ENCODE measurements around the gene LAD1. TPM values are rescaled to one million over a fixed set of nuclear protein-coding genes. Genes with fewer than 3 reads are reported as not detected.

The LAD1 gene
- total RNA-seq, 1 experiment from 2014 or later = 30.1 TPM

DNA sequence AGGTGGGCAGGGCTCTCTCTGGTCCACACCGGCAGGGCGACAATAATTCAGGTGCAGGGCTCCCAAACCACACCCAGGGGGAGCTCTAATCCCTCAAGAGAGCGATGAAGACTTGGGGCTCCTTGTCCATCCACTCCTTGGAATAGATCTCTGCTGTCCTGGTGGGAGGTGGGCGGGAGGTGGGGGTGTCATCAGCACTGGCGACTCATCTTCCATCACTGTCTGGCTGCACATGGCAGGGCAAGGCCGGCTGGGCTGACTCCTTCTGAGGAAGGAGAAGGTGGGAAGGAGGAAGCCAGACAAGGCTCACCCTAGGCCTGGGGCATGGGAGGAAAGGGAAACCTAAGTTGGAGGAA lies 50.9 kb downstream of the LAD1 start:
- H2AFZ ChIP-seq (ENCODE audit: low read length) = no peak overlapping the region
- peaks cover 40% of the 10 kb centered on the region in 2 experiments for H3K4me1 Mint-ChIP-seq
- H3K27ac Mint-ChIP-seq = peak overlapping the region; percentile 55 to 59 (median 57); a peak in 6 of 7 replicates
- H3K14ac ChIP-seq (ENCODE audit: insufficient read depth, low read length) = no peak overlapping the region
- H3T11ph ChIP-seq (ENCODE audit: low read length) = no peak overlapping the region
- H2AK5ac ChIP-seq (ENCODE audit: insufficient read length, low read length) = no peak overlapping the region
- no peak overlapping the region for H3K18ac ChIP-seq (ENCODE audit: insufficient read length, low read depth, low read length)
- H2BK5ac ChIP-seq (ENCODE audit: insufficient read length, low read length) = no peak overlapping the region
- H3K79me1 ChIP-seq (ENCODE audit: insufficient read depth, low read depth, low read length, poor library complexity, severe bottlenecking) = no peaks in the 10 kb centered on the region
- H4K5ac ChIP-seq (ENCODE audit: insufficient read length, low read depth, low read length) = no peak overlapping the region
- H3K23ac ChIP-seq (ENCODE audit: insufficient read length, low read depth, low read length) = no peak overlapping the region
- no peaks in the 10 kb centered on the region for H3K27me3 ChIP-seq (ENCODE audit: insufficient read depth, low read length)
- peaks cover 1% of the 10 kb centered on the region; the same call in 1 of the 2 replicates for H3K27me3 Mint-ChIP-seq (ENCODE audit: low read depth)
- no peak overlapping the region for H3K9ac ChIP-seq (ENCODE audit: extremely low read depth, insufficient read length, low read length)
- no peak overlapping the region for H4K91ac ChIP-seq (ENCODE audit: insufficient read length, low read depth, low read length)
- H3K4me2 ChIP-seq (ENCODE audit: insufficient read depth, insufficient read length, low read length) = peak overlapping the region; percentile 30
- no peaks in the 10 kb centered on the region for H3K9me3 ChIP-seq (ENCODE audit: control insufficient read depth, low read depth, low read length)
- no peaks in the 10 kb centered on the region for H3K79me2 ChIP-seq (ENCODE audit: insufficient read depth, low read length)
- no peaks in the 10 kb centered on the region for H3K36me3 Mint-ChIP-seq (ENCODE audit: insufficient read depth in 1 of 3, low read depth in 3 of 3)
- no peaks in the 10 kb centered on the region for H3K23me2 ChIP-seq (ENCODE audit: insufficient read length, low read depth, low read length, poor library complexity, severe bottlenecking)
- no peaks in the 10 kb centered on the region for H3K9me3 Mint-ChIP-seq
- H4K8ac ChIP-seq (replicated peaks; ENCODE audit: insufficient read length, low read depth, low read length) = no peak overlapping the region
- H3K4ac ChIP-seq (ENCODE audit: low read depth, low read length) = no peak overlapping the region
- H3K27ac ChIP-seq (ENCODE audit: insufficient read length, low read depth, low read length) = no peak overlapping the region
- no CpG with 5 or more reads among the region's 6 CpGs for WGBS (ENCODE audit: extremely low coverage, insufficient read length, low lambda C conversion rate)
- peak; percentile 89 for DNase-seq
- H2BK12ac ChIP-seq (ENCODE audit: insufficient read length, low read depth, low read length) = no peak overlapping the region
- no peak overlapping the region for H2BK15ac ChIP-seq (ENCODE audit: low read depth, low read length)
- peak; percentile 80 for TF ChIP-seq CTCF (conservative IDR thresholded peaks at IDR 0.05)
- H4K20me1 ChIP-seq (ENCODE audit: control insufficient read depth, insufficient read depth, insufficient read length) = no peaks in the 10 kb centered on the region
- no peak overlapping the region for H3K56ac ChIP-seq (ENCODE audit: insufficient read length, low read depth, low read length)
- H3K4me3 Mint-ChIP-seq = peak overlapping the region; percentile 30 to 54; a peak in 3 of 5 replicates
- H2BK120ac ChIP-seq (ENCODE audit: low read depth, low read length, poor library complexity, severe bottlenecking) = no peak overlapping the region
- peaks cover 8% of the 10 kb centered on the region; the same call in 1 of the 2 replicates for H3K4me1 ChIP-seq (ENCODE audit: insufficient read depth, low read length)
- no peak overlapping the region for H2BK20ac ChIP-seq (ENCODE audit: low read depth, low read length, poor library complexity, severe bottlenecking)
